ENCODE measurements around the gene MRPL24. TPM values are rescaled to one million over a fixed set of nuclear protein-coding genes. Genes with fewer than 3 reads are reported as not detected.

The MRPL24 gene
- total and polyA plus RNA-seq, 2 of the 13 experiments (the other 11 are each of a cell fraction or from before 2014, with no cell fraction given): 38.1 to 42.9 TPM

GRCh38 chr1:156689035-156689952 lies 51.6 kb downstream of the MRPL24 start (continued):
- TF ChIP-seq ZBED4 (CRISPR knock-in tag; IDR thresholded peaks at IDR 0.05; ENCODE audit: borderline replicate concordance) (no peak), ZNF790 (CRISPR knock-in tag; IDR thresholded peaks at IDR 0.05; ENCODE audit: borderline replicate concordance) (no peak), ZNF225 (CRISPR knock-in tag; IDR thresholded peaks at IDR 0.05) (no peak), MXD4 (CRISPR knock-in tag; IDR thresholded peaks at IDR 0.05) (no peak), NBN (conservative IDR thresholded peaks at IDR 0.05) (no peak), EEA1 (CRISPR knock-in tag; IDR thresholded peaks at IDR 0.05; ENCODE audit: borderline replicate concordance) (no peak), ZNF549 (CRISPR knock-in tag; IDR thresholded peaks at IDR 0.05) (no peak), PAWR (CRISPR knock-in tag; IDR thresholded peaks at IDR 0.05; ENCODE audit: borderline replicate concordance) (no peak), RFX1 (IDR thresholded peaks at IDR 0.05) (no peak), TEAD3 (CRISPR knock-in tag; optimal IDR thresholded peaks at IDR 0.05; ENCODE audit: borderline replicate concordance) (peak; percentile 39), ATF2 (CRISPR knock-in tag; IDR thresholded peaks at IDR 0.05) (peak; percentile 41; the same call in 1 of the 2 replicates), CHD4 (IDR thresholded peaks at IDR 0.05; ENCODE audit: borderline replicate concordance, low read length) (no peak), HBP1 (CRISPR knock-in tag; IDR thresholded peaks at IDR 0.05; ENCODE audit: low read depth) (no peak), ZNF850 (CRISPR knock-in tag; conservative IDR thresholded peaks at IDR 0.05) (no peak), ZNF678 (CRISPR knock-in tag; IDR thresholded peaks at IDR 0.05) (no peak; the same call in 1 of the 2 replicates)
- TF ChIP-seq, protein P1, sequence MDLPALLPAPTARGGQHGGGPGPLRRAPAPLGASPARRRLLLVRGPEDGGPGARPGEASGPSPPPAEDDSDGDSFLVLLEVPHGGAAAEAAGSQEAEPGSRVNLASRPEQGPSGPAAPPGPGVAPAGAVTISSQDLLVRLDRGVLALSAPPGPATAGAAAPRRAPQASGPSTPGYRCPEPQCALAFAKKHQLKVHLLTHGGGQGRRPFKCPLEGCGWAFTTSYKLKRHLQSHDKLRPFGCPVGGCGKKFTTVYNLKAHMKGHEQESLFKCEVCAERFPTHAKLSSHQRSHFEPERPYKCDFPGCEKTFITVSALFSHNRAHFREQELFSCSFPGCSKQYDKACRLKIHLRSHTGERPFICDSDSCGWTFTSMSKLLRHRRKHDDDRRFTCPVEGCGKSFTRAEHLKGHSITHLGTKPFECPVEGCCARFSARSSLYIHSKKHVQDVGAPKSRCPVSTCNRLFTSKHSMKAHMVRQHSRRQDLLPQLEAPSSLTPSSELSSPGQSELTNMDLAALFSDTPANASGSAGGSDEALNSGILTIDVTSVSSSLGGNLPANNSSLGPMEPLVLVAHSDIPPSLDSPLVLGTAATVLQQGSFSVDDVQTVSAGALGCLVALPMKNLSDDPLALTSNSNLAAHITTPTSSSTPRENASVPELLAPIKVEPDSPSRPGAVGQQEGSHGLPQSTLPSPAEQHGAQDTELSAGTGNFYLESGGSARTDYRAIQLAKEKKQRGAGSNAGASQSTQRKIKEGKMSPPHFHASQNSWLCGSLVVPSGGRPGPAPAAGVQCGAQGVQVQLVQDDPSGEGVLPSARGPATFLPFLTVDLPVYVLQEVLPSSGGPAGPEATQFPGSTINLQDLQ (CRISPR knock-in tag; IDR thresholded peaks at IDR 0.05): no peak

Data from HepG2 (cell line).